H9 (cell line): ENCODE data around the gene INPP5E. TPM values are rescaled to one million over a fixed set of nuclear protein-coding genes. Genes with fewer than 3 reads are reported as not detected.

Source experiments
- DNase-seq: peaks from one replicate; pipeline ENCODE4 v3.0.0-alpha.2; 2017
- H2AFZ ChIP-seq: one replicate; pipeline ENCODE4 v1.6.1; 2013; ENCODE audit warnings: mild to moderate bottlenecking, low read length, control low read depth, moderate library complexity
- H2AK5ac ChIP-seq: 2 replicates; pipeline ENCODE4 v1.6.1; 2013; ENCODE audit warnings: low read length, control low read depth, mixed read lengths; ENCODE audit not compliant: insufficient read length
- H2BK120ac ChIP-seq: one replicate; pipeline ENCODE4 v1.6.1; 2013; ENCODE audit warnings: low read depth, mild to moderate bottlenecking, low read length, control low read depth, inconsistent platforms; ENCODE audit not compliant: poor library complexity, severe bottlenecking
- H2BK12ac ChIP-seq: 2 replicates; pipeline ENCODE4 v1.6.1; 2013; ENCODE audit warnings: low read length, control low read depth, mixed read lengths, low read depth; ENCODE audit not compliant: insufficient read length
- H2BK15ac ChIP-seq: 2 replicates; pipeline ENCODE4 v1.6.1; 2013; ENCODE audit warnings: low read depth, low read length, control low read depth
- H2BK20ac ChIP-seq: one replicate; pipeline ENCODE4 v1.6.1; 2013; ENCODE audit warnings: low read depth, mild to moderate bottlenecking, low read length, control low read depth, inconsistent platforms; ENCODE audit not compliant: poor library complexity, severe bottlenecking
- H2BK5ac ChIP-seq: 2 replicates; pipeline ENCODE4 v1.6.1; 2013; ENCODE audit warnings: low read length, control low read depth, mixed read lengths; ENCODE audit not compliant: insufficient read length
- H3K14ac ChIP-seq: 2 replicates; pipeline ENCODE4 v1.6.1; 2013; ENCODE audit warnings: low read length, control low read depth; ENCODE audit not compliant: insufficient read depth
- H3K18ac ChIP-seq: 2 replicates; pipeline ENCODE4 v1.6.1; 2013; ENCODE audit warnings: low read depth, mild to moderate bottlenecking, mixed read lengths, low read length, control low read depth; ENCODE audit not compliant: insufficient read length
- H3K23ac ChIP-seq: 2 replicates; pipeline ENCODE4 v1.6.1; 2013; ENCODE audit warnings: low read length, control low read depth, mixed read lengths, low read depth; ENCODE audit not compliant: insufficient read length
- H3K23me2 ChIP-seq: 2 replicates; pipeline ENCODE4 v1.6.1; 2013; ENCODE audit warnings: low read depth, mild to moderate bottlenecking, mixed read lengths, low read length, control low read depth; ENCODE audit not compliant: insufficient read length, poor library complexity, severe bottlenecking
- H3K27ac ChIP-seq: 2 replicates; pipeline ENCODE4 v1.5.1; 2013; ENCODE audit warnings: low read length, control low read depth, mixed read lengths, low read depth; ENCODE audit not compliant: insufficient read length
- H3K27me3 ChIP-seq: 2 replicates; pipeline ENCODE4 v1.6.1; 2013; ENCODE audit warnings: low read length, control low read depth, inconsistent platforms; ENCODE audit not compliant: insufficient read depth
- H3K4ac ChIP-seq: 2 replicates; pipeline ENCODE4 v1.6.1; 2013; ENCODE audit warnings: low read depth, mild to moderate bottlenecking, control low read depth, inconsistent platforms, low read length, moderate library complexity
- H3K4me1 ChIP-seq: 2 replicates; pipeline ENCODE4 v1.6.1; 2013; ENCODE audit warnings: low read length, control low read depth, inconsistent platforms; ENCODE audit not compliant: insufficient read depth
- H3K4me2 ChIP-seq: 2 replicates; pipeline ENCODE4 v1.6.1; 2013; ENCODE audit warnings: low read length, control low read depth, mixed read lengths; ENCODE audit not compliant: insufficient read length, insufficient read depth
- H3K56ac ChIP-seq: 2 replicates; pipeline ENCODE4 v1.6.1; 2013; ENCODE audit warnings: low read depth, mild to moderate bottlenecking, mixed read lengths, low read length, control low read depth; ENCODE audit not compliant: insufficient read length
- H3K79me1 ChIP-seq: 2 replicates; pipeline ENCODE4 v1.6.1; 2013; ENCODE audit warnings: low read depth, mild to moderate bottlenecking, moderate library complexity, low read length, control low read depth, inconsistent platforms; ENCODE audit not compliant: insufficient read depth, poor library complexity, severe bottlenecking
- H3K79me2 ChIP-seq: 2 replicates; pipeline ENCODE4 v1.6.1; 2013; ENCODE audit warnings: low read length, control low read depth, inconsistent platforms; ENCODE audit not compliant: insufficient read depth
- H3K9ac ChIP-seq: 2 replicates; pipeline ENCODE4 v1.6.1; 2013; ENCODE audit warnings: low read length, control low read depth, mixed read lengths; ENCODE audit not compliant: insufficient read length; ENCODE audit errors: extremely low read depth
- H3K9me3 ChIP-seq: one replicate; pipeline ENCODE4 v1.6.1; 2013; ENCODE audit warnings: low read depth, low read length, inconsistent platforms; ENCODE audit not compliant: control insufficient read depth
- H3T11ph ChIP-seq: one replicate; pipeline ENCODE4 v1.6.1; 2013; ENCODE audit warnings: mild to moderate bottlenecking, low read length, control low read depth, inconsistent platforms
- H4K20me1 ChIP-seq: one replicate; pipeline ENCODE4 v1.6.1; 2013; ENCODE audit not compliant: control insufficient read depth, insufficient read length, insufficient read depth
- H4K5ac ChIP-seq: 2 replicates; pipeline ENCODE4 v1.6.1; 2013; ENCODE audit warnings: low read depth, mild to moderate bottlenecking, mixed read lengths, low read length, control low read depth; ENCODE audit not compliant: insufficient read length
- H4K8ac ChIP-seq: replicated peaks from 2 replicates; pipeline ENCODE4 v1.6.1; 2013; ENCODE audit warnings: low read length, control low read depth, mixed read lengths, low read depth; ENCODE audit not compliant: insufficient read length
- H4K91ac ChIP-seq: 2 replicates; pipeline ENCODE4 v1.6.1; 2013; ENCODE audit warnings: low read depth, mild to moderate bottlenecking, moderate library complexity, mixed read lengths, low read length, control low read depth; ENCODE audit not compliant: insufficient read length
- H3K27ac Mint-ChIP-seq, 3 experiments: 2 replicates in 2 of 3; 3 replicates in 1 of 3; pipeline ENCODE4 v1.8.0; 2020 to 2021; ENCODE audit warnings: mixed read lengths in 3 of 3, mild to moderate bottlenecking in 1 of 3, moderate library complexity in 1 of 3
- H3K27me3 Mint-ChIP-seq: 2 replicates; pipeline ENCODE4 v1.8.0; 2021; ENCODE audit warnings: low read depth, mild to moderate bottlenecking, moderate library complexity, mixed read lengths
- H3K36me3 Mint-ChIP-seq, 3 experiments: 2 replicates in 2 of 3; 3 replicates in 1 of 3; pipeline ENCODE4 v1.8.0; 2020 to 2021; ENCODE audit warnings: low read depth in 3 of 3, mixed read lengths in 3 of 3; ENCODE audit not compliant: insufficient read depth in 1 of 3
- H3K4me1 Mint-ChIP-seq, 2 experiments: 2 replicates each; pipeline ENCODE4 v1.8.0; 2020; ENCODE audit warnings: mixed read lengths in 2 of 2
- H3K4me3 Mint-ChIP-seq, 2 experiments: 2 replicates in 1 of 2; 3 replicates in 1 of 2; pipeline ENCODE4 v1.8.0; 2020 to 2021; ENCODE audit warnings: mild to moderate bottlenecking in 2 of 2, mixed read lengths in 2 of 2, moderate library complexity in 1 of 2
- H3K9me3 Mint-ChIP-seq, 2 experiments: 2 replicates in 1 of 2; 3 replicates in 1 of 2; pipeline ENCODE4 v1.8.0; 2020; ENCODE audit warnings: mild to moderate bottlenecking in 2 of 2, mixed read lengths in 2 of 2, moderate library complexity in 1 of 2
- CTCF ChIP-seq: fragments of 200-600 bp; sonication (generic); conservative IDR thresholded peaks from 3 replicates; pipeline ENCODE4 v1.8.0; 2021; ENCODE audit warnings: antibody characterized with exemption, mild to moderate bottlenecking
- WGBS: extraction: QIAGEN DNeasy Blood & Tissue Kit; methylation state at CpG from one replicate; pipeline ENCODE4 v1.1.7; 2013; ENCODE audit warnings: missing lambda C conversion rate, low lambda C conversion rate, mixed read lengths; ENCODE audit not compliant: insufficient read length; ENCODE audit errors: extremely low coverage; 5-methylcytosine and 5-hydroxymethylcytosine counted together
- total RNA-seq: library from RNA; stranded (reverse); gene quantifications from 2 replicates; pipeline ENCODE4 v1.2.1, GENCODE V29; 2021

The INPP5E gene
- total RNA-seq, 1 experiment from 2014 or later = 21.0 TPM

DNA sequence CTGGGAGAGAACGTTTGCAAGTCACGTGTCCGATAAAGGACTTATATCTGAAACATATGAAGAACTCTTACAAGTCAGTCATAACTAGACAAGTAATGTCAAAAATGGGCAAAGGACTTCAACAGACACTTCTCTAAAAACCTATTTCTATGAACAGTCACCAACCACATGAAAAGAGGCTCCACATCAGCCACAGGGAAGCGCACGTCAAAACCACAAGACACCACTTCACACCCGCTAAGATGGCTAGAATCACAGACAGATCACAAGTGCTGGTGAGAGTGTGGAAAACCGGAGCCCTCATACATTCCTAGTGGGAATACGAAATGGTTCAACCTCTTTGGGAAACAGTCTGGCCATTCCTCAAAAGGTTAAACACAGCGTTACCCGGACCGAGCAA lies 54.6 kb downstream of the INPP5E start:
- Histone ChIP-seq H2BK12ac (no peak overlapping the region), H2BK5ac (no peak overlapping the region), H4K8ac (no peak overlapping the region), H3T11ph (no peak overlapping the region), H4K5ac (no peak overlapping the region), H3K14ac (no peak overlapping the region), H3K9me3 (no peaks in the 10 kb centered on the region), H4K91ac (no peak overlapping the region), H4K20me1 (no peaks in the 10 kb centered on the region), H3K79me1 (no peaks in the 10 kb centered on the region), H3K23me2 (no peaks in the 10 kb centered on the region), H3K18ac (no peak overlapping the region), H3K27me3 (no peaks in the 10 kb centered on the region), H3K4ac (no peak overlapping the region), H2BK15ac (no peak overlapping the region), H2BK20ac (no peak overlapping the region), H3K4me1 (no peaks in the 10 kb centered on the region), H2AFZ (no peak overlapping the region), H3K27ac (no peak overlapping the region), H3K4me2 (no peak overlapping the region), H3K79me2 (no peaks in the 10 kb centered on the region), H3K9ac (no peak overlapping the region), H2BK120ac (no peak overlapping the region), H3K23ac (no peak overlapping the region), H2AK5ac (no peak overlapping the region), H3K56ac (no peak overlapping the region)
- no peak for DNase-seq
- H3K27me3 Mint-ChIP-seq = no peaks in the 10 kb centered on the region
- no peak for TF ChIP-seq CTCF
- H3K36me3 Mint-ChIP-seq = peaks cover 36 to 80% (median 70%) of the 10 kb centered on the region in 3 experiments; a peak in 6 of 7 replicates
- H3K4me3 Mint-ChIP-seq = no peak overlapping the region
- no peaks in the 10 kb centered on the region for H3K9me3 Mint-ChIP-seq
- no peaks in the 10 kb centered on the region for H3K4me1 Mint-ChIP-seq
- WGBS = no CpG with 5 or more reads among the region's 11 CpGs
- no peak overlapping the region for H3K27ac Mint-ChIP-seq
